NOMO-1 treated with DMSO at 0.1 percent for 48 hours (cell line): ENCODE results near the gene RNF8.
"Not testable (repeated sequence)": the region's sequence is repeated elsewhere in the genome, so short reads cannot be mapped to it uniquely, and the experiment has no call there.

Source experiments
- DNase-seq: peaks from one replicate; lab custom pipeline; 2025; ENCODE audit not compliant: unreplicated experiment; lab: John Stamatoyannopoulos, UW

The RNF8 gene

GRCh38 chr6:37321101-37321500 is 32.7 kb upstream of the RNF8 start:
- DNase-seq = no peak

- no peak for DNase-seq
These were observed 32.0 kb upstream of the RNF8 start for GRCh38 chr6:37321516-37322415.

GRCh38 chr6:37323580-37323979 is 30.2 kb upstream of the RNF8 start:
- DNase-seq = no peak

- no peak for DNase-seq
These were observed 29.4 kb upstream of the RNF8 start for GRCh38 chr6:37324131-37325033.

- DNase-seq = not testable (repeated sequence)
These were observed 23.4 kb upstream of the RNF8 start for GRCh38 chr6:37330345-37330744.

- no peak for DNase-seq
These were observed 22.7 kb upstream of the RNF8 start for GRCh38 chr6:37331047-37331446.

- DNase-seq = no peak
These were observed 20.9 kb upstream of the RNF8 start for GRCh38 chr6:37332894-37333293.

GRCh38 chr6:37334047-37334446 is 19.7 kb upstream of the RNF8 start:
- DNase-seq = no peak

- DNase-seq = not testable (repeated sequence)
These were observed 15.5 kb upstream of the RNF8 start for GRCh38 chr6:37338317-37338716.

- DNase-seq = no peak
These were observed 15.0 kb upstream of the RNF8 start for GRCh38 chr6:37338745-37339255.

GRCh38 chr6:37339741-37340638 is 13.8 kb upstream of the RNF8 start:
- no peak for DNase-seq

- no peak for DNase-seq
These were observed 13.2 kb upstream of the RNF8 start for GRCh38 chr6:37340639-37340943.

- DNase-seq = no peak
These were observed 10.5 kb upstream of the RNF8 start for GRCh38 chr6:37343248-37343647.

GRCh38 chr6:37344308-37344707 is 9.5 kb upstream of the RNF8 start:
- DNase-seq = no peak

- not testable (repeated sequence) for DNase-seq
These were observed 8.0 kb upstream of the RNF8 start for GRCh38 chr6:37345804-37346203.

GRCh38 chr6:37347177-37347576 is 6.6 kb upstream of the RNF8 start:
- no peak for DNase-seq

GRCh38 chr6:37347670-37348111 is 6.1 kb upstream of the RNF8 start:
- DNase-seq = no peak

GRCh38 chr6:37351027-37351426 is 2.8 kb upstream of the RNF8 start:
- no peak for DNase-seq

GRCh38 chr6:37352384-37352783 is 1.4 kb upstream of the RNF8 start:
- DNase-seq = no peak

- DNase-seq = no peak
These were observed 972 bp downstream of the RNF8 start for GRCh38 chr6:37354526-37355384.
